ENCODE measurements around the gene PAX9.

The PAX9 gene
- 0 to 0.27 (median 0.06) reads per million in 4 donors for total RNA-seq

GRCh38 chr14:36661506-36662257 is at the start of gene PAX9:
Gene PAX9, plus strand, starts transcription at chr14:36661860. Its CDS starts 230 bp downstream, at chr14:36662090.
- peak in 1 of 5 donors; percentile 33 for DNase-seq

DNA sequence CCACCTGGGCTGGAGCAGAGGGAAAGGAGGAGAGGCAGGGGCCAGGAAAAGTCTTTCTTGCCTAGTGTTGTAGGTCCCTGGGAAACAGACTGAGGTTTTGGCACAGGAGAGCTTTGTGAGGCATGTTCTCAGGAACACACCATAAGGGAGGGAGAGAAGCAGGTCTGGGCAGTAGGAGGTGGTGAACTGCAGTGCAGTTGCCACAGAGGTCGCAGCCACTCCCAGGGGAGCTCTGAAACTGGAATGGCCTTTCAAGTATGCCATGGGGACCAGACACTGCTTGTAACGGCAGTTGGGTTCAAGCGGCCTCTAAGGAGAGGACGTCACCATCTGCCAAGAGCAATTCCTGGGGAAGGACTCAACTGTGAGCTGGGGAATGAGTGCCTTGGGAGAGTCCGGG is 43.8 kb upstream of the PAX9 start:
- no peak for DNase-seq

- DNase-seq = no peak
Observed at GRCh38 chr14:36618641-36619040, 43.0 kb upstream of the PAX9 start.

GRCh38 chr14:36619131-36619530 is 42.5 kb upstream of the PAX9 start:
- no peak for DNase-seq

- DNase-seq = no peak
Observed at GRCh38 chr14:36619853-36620252, 41.8 kb upstream of the PAX9 start.

- DNase-seq = no peak
Observed at GRCh38 chr14:36625014-36625413, 36.6 kb upstream of the PAX9 start.

DNA sequence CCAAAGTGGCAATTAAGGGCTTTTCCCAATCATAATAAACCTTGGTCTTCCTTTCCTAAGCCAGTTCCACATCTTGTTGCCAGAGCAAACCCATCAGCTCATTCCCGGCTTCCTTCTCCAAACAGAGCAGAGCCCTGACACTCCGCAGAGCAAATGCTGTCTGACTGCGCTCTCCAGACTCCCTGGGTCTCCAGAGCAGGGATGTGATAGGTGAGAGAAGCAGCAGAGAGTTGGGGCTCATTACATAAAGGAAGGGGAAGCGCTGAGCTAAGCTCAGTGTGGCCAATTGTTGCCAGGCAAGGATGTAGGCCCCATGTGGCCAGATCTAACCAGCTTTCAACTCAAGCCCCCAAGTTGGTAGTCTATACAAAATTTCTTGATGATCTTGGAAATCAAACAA is 36.2 kb upstream of the PAX9 start:
- no peak for DNase-seq

GRCh38 chr14:36626151-36626550 is 35.5 kb upstream of the PAX9 start:
- no peak for DNase-seq

GRCh38 chr14:36627981-36628380 is 33.7 kb upstream of the PAX9 start:
- no peak for DNase-seq

- no peak for DNase-seq
Observed at GRCh38 chr14:36633580-36633979, 28.1 kb upstream of the PAX9 start.

DNA sequence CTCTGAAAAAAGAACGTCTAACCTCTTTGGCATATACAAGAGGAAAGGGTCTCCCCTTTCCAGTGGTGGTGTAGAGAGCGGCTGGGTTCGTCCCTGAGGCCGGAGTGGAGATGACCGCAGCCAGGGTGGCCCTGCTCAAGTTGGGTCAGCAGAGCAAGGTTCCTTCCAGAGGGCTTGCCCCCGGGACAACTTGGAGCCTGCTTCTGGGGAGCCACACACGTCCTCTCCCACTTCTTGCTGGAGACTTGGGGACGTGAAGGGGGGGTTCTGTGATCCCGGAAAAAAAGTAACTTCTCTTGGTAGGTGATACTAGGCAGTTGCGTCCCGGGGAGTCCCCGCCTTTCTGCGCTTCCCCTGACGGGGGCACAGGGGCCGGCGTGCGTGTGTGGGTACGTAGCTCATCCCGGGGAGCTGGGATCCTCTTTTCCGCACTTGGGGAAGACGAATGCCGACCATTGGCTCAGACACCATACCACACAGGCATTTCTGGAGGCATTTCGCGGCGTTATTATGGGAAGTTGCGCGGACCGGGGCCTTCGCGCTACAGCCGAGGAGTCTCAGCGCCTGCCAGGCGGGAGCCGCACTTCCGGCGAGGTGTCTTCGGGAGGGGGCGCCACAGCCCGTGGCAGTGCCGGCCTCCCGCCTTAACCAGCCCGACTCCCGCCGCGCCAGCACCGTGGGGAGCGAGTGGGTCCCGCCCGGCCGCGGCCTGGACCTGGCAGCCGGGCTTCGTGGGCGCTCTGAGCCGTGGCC is 14.8 kb upstream of the PAX9 start:
- DNase-seq = no peak

- DNase-seq = no peak
Observed at GRCh38 chr14:36647417-36647823, 14.2 kb upstream of the PAX9 start.

DNA sequence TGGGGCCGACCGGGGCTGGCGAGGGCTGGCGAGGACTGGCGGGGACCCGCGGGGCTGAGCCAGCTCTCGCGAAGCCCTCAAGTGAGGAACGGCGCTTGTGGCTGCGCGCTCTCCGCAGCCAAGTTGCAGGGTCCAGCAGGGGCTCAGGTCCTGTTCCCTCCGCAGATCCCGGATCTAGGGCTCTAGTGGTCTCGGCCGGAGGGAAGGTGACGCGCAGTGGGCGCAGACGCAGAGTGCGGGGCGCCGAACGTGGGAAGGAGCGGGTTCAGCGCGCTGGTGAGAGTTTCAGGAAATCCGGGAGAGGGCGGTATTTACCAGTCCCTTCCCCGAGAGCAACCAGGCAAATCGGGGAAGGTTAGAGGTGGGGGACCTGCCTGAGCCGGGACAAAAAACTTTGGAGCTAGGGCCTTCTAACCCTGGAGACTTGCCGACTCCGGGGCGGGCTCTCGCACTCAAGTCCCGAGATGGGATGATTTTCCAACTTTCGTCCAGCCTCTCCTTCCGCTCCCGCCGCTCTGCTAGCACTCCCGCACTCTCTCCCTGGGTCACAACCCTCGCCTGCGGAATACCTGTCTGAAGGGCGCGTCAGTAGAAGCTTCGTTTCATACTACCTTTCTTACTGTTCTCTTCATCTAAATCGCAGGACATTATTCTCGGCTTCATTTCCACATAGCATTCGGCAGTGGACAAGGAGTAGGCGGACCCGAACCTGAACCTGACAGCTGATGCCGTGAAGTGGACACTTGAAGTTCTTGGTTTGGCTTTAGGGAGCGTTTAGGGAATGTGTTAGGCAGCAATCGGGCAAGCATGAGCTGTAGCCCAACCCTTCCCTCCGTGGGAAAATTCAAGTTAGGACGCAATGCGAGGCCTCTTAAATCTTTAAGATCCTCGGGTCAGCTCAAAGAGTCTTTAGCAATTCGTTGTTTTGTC is 13.6 kb upstream of the PAX9 start:
- DNase-seq = no peak

DNA sequence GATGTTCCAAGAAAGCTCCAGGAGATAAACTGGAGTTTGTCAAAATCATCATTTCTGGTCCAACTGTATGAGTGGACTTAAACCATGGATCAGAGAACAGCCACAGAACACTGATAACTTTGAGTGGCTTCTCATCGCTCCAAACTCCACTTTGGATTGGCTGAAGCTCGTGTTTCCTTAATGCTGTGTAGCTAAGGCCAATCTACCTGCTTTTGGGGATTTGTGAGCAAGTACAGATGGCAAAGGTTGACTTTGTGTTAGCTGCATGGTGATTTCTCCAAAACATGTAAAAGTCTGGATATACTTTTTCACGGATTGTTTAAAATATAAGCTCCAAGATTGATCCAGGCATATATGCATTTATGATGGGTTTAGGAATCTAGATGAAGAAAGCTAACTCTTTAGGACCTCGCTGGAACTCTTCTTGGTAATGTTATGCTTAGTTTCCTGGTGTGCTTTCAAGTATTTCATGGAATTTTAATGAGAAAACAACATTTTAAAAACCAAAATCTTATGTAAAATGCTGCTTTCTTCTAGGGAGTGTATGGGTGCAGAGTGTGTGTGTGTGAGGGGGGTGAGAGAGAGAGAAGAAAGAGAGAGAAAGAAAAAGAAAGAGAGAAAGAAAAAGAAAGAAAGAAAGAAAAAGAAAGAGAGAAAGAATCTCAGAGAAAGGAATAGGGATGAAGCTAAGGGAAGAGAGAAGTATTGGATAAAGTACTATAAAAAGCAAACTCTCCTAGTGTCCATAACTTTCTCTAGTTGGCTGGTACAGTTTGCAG is 11.6 kb upstream of the PAX9 start:
- no peak for DNase-seq

DNA sequence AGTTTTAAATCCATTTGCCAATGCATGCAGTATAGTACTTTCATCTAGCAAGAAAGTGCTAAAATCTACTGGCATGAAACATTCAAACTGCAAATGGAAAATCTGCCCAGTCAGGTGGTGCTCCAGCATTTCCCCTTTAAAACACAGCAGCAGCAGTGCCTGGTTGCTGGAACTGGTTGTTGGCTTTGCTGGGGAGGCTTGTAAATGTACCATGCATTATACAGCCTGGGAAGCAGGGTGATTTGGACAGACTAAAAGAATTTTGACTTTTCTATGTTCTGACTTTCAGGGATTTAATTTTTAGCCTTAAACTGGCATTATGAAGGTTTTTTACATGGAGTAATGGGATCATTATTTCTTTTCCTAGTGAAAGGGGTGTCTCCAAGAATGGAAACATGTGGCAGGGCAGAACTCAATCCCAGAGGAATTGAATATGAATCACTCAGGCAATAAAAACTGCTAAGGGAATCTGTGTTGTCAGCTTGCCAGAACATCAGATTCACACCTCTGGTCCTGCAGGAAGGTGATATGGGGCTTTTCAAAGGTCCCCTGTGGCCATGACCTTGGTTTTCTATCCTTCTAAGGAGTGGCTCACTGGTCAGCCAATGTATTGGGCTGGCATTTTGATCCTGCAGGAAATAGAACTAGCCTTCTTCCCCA is 9.0 kb upstream of the PAX9 start:
- DNase-seq = no peak

DNA sequence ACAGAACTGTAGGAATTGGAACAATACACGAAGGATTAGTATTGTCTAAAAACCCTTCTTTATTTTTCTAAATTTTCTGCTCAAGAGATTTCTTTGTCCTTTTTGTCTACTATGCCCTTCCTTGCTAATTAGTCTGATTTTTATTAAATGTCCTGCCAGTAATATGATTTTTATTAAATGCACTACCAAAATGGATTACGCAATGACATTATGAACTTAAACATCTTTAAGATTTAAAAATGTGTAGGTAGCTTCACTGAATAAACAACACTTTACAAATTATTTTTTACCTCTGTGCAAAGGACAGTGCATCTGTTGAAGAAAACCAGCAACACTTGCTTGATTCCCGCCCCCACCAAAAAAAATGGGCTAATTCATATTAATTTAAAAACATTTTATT is 8.2 kb upstream of the PAX9 start:
- DNase-seq = no peak

DNA sequence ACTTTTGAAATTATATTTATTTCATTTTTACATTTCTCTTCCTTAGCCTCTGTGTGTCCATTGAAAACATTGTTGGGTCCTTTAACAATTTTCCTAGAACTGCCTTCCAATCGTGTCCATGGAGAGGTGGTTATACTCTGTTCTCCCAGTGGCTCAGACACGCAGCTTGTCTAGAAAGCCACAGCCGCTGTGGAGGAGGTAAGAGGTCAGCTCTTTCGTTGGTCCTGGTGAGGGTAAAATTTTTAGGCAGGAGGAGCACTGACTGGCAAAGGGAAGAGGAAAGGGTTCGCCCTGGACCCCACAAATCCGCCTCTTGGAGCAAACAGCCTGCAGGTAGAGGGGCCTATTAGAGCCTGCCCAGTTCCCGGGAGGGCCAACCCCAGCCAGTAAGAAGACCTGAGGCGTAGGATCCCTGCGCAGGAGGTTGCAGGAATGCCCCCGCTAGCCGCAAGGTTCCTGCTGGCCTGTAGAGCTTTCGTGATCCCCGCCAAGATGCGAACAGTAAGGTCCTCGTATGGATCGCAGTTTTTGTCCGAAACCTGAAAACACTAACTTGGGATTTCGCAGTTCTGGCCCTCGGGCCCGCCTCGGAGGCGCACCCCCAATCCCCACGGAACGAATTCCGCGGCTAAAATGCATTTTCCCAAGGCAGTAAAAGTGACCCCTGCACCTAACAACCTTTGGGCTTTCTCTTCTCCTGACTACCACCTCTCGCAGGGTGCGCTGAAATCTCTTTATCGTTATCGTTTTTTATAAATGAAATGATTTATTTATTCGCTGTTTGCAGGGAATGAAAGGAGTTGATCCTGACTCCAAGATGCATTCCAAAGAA is 7.5 kb upstream of the PAX9 start:
- DNase-seq = no peak

DNA sequence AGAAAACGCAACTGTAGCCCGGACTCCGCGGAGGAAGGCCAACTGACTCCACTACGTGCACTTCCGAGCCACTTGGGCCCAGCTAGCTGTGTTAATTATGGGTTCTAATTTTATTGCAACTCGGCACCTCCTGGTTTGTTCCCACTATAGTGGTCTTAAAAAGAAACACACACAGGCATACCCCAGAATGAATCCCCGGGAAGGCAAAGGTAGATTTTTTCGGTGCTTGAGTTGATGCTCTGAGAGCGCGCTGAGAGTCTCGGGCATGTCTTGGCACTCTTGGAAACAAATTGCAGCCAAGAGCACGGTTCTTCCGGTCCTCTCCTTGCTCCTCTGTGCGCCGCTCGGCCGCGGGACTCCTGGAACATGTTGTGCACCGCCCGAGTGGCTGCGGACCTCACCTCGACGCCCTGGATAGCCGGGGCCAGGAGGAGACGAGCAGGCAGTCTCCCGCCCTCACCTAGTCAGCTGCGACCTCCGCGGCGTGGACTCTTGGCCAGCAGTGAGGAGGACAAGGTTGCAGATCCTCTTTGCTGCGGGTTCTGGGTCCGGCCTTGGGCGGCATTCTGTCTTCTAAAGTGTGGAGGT is 6.8 kb upstream of the PAX9 start:
- DNase-seq = no peak

- DNase-seq = no peak
Observed at GRCh38 chr14:36655571-36655962, 6.1 kb upstream of the PAX9 start.

DNA sequence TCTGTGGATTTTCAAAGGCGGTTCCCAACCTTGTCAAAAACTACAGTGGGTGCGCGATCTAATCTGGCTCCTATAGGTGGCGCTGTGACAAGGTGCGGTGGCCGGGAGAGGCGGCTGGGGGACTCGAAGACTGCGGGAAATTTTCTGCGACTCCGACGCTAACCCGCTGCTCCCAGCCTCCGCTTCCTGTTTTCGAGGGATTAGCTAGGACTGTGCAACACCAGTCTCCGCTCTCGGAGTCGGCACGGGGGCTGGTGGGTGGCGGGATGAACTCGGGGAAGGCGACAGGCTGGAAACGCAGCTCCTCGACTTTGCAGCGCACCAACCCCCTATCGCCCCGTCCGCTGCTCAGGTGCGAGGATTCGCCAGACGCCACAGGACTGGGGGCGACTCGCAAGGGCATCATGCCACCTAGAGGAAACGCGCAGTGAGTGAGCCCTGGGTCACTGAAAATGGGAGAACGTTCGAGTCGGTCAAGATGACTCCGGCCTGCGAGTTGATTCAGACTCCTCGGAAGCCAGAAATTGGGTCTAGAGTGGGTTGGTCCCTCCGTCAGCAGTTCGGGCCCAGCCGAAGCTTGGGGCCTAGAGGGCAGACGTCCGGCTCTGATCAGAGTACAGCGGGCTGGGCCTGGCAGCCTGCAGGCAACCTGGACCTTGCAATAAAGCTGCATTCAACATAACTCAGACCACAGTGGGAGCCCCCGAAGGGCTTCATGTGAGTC is 5.5 kb upstream of the PAX9 start:
- DNase-seq = no peak

Measured in T-helper 1 cell (primary cell).